Esophagus squamous epithelium (tissue), 4 donors: ENCODE data around the gene LDB2.

Experiments used
- POLR2A ChIP-seq, 4 donors: fragments of 450-650 bp; IDR thresholded peaks; one replicate each; pipeline ENCODE4 v1.6.1; 2017; ENCODE audit warnings: antibody characterized with exemption in 4 of 4, mild to moderate bottlenecking in 4 of 4, moderate library complexity in 3 of 4
- TF ChIP-seq, protein P1 (sequence below), 6 experiments: fragments of 450-650 bp in 4 of 6; fragments of 200-600 bp in 2 of 6; sonication (generic) in 2 of 6; IDR thresholded peaks; one replicate each; pipeline ENCODE4 v1.5.1; 2016 to 2019; ENCODE audit warnings: antibody characterized with exemption in 6 of 6, mild to moderate bottlenecking in 4 of 6, moderate library complexity in 4 of 6

DNA sequence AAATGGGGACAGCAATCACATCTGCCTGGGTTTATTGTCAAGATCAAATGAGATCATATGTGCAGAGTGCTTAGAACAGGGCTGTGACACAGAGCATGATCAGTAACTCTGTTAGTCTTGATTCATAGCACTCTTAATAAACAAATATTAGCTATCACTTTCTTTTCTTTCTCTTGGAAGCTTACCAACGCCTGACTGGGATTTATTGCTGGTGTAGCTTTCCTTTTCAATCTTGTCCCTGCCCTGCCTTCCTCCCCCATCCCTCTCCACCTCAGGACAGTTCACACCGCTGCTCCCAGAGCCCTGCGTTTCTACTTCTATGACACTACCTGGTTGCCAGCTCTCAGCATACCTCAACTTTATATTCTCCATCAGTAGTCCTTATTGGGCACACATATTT lies 120.7 kb downstream of the LDB2 start:
- TF ChIP-seq, protein P1, sequence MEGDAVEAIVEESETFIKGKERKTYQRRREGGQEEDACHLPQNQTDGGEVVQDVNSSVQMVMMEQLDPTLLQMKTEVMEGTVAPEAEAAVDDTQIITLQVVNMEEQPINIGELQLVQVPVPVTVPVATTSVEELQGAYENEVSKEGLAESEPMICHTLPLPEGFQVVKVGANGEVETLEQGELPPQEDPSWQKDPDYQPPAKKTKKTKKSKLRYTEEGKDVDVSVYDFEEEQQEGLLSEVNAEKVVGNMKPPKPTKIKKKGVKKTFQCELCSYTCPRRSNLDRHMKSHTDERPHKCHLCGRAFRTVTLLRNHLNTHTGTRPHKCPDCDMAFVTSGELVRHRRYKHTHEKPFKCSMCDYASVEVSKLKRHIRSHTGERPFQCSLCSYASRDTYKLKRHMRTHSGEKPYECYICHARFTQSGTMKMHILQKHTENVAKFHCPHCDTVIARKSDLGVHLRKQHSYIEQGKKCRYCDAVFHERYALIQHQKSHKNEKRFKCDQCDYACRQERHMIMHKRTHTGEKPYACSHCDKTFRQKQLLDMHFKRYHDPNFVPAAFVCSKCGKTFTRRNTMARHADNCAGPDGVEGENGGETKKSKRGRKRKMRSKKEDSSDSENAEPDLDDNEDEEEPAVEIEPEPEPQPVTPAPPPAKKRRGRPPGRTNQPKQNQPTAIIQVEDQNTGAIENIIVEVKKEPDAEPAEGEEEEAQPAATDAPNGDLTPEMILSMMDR (IDR thresholded peaks at IDR 0.05), result no peak
- no peak for TF ChIP-seq POLR2A (IDR thresholded peaks at IDR 0.05)
